WTC11 (cell line): ENCODE data around the gene SEMA4D. TPM values are rescaled to one million over a fixed set of nuclear protein-coding genes. Genes with fewer than 3 reads are reported as not detected.

Experiments
- ATAC-seq: fragments of 200-7000 bp; cut with Tn5 transposase; 2 replicates; pipeline ENCODE4 v1.10.0; 2021; ENCODE audit warnings: mild to moderate bottlenecking, moderate library complexity
- CTCF ChIA-PET: fragments of 300-600 bp; sonication (Branson Sonifier 250); formaldehyde crosslinking; loops from one replicate; lab custom pipeline; 2021; ENCODE audit warnings: antibody characterized with exemption; lab: Charles Lee
- POLR2A ChIA-PET: fragments of 350-600 bp; sonication (Branson Sonifier 250); formaldehyde crosslinking; loops from one replicate; lab custom pipeline; 2021; ENCODE audit warnings: antibody characterized with exemption; lab: Charles Lee
- DNase-seq: peaks from one replicate; pipeline ENCODE4 v3.0.0; 2021; ENCODE audit warnings: low spot score
- H3K27ac Mint-ChIP-seq: 2 replicates; pipeline ENCODE4 v1.8.0; 2021; ENCODE audit warnings: mixed read lengths
- H3K27me3 Mint-ChIP-seq: 2 replicates; pipeline ENCODE4 v1.8.0; 2021; ENCODE audit warnings: low read depth, mild to moderate bottlenecking, moderate library complexity, mixed read lengths
- H3K36me3 Mint-ChIP-seq: 2 replicates; pipeline ENCODE4 v1.8.0; 2021; ENCODE audit warnings: mixed read lengths
- H3K4me1 Mint-ChIP-seq: 2 replicates; pipeline ENCODE4 v1.8.0; 2022; ENCODE audit warnings: mixed read lengths
- H3K4me3 Mint-ChIP-seq: 2 replicates; pipeline ENCODE4 v1.8.0; 2021; ENCODE audit warnings: mild to moderate bottlenecking, moderate library complexity, mixed read lengths
- H3K9me3 Mint-ChIP-seq: 2 replicates; pipeline ENCODE4 v1.8.0; 2021; ENCODE audit warnings: mixed read lengths
- ARID4B ChIP-seq: sonication (generic); formaldehyde crosslinking; IDR thresholded peaks from 2 replicates; pipeline ENCODE4 v1.8.0; 2023; ENCODE audit warnings: missing genetic modification reagents, mild to moderate bottlenecking, borderline replicate concordance
- ATF3 ChIP-seq: sonication (generic); formaldehyde crosslinking; conservative IDR thresholded peaks from 2 replicates; pipeline ENCODE4 v1.8.1; 2022; ENCODE audit warnings: mild to moderate bottlenecking, missing genetic modification reagents
- CDX4 ChIP-seq: fragments of 250-450 bp; sonication (Bioruptor Pico); IDR thresholded peaks from 2 replicates; pipeline ENCODE4 v1.9.0; 2021; ENCODE audit warnings: moderate library complexity, mild to moderate bottlenecking, inconsistent platforms, borderline replicate concordance
- CREM ChIP-seq: sonication (generic); formaldehyde crosslinking; IDR thresholded peaks from 2 replicates; pipeline ENCODE4 v1.8.1; 2022; ENCODE audit warnings: mild to moderate bottlenecking, missing genetic modification reagents, moderate library complexity
- ESRRA ChIP-seq: sonication (generic); formaldehyde crosslinking; IDR thresholded peaks from 2 replicates; pipeline ENCODE4 v1.8.1; 2022; ENCODE audit warnings: mild to moderate bottlenecking, missing genetic modification reagents, borderline replicate concordance
- ETV6 ChIP-seq: sonication (generic); formaldehyde crosslinking; IDR thresholded peaks from 2 replicates; pipeline ENCODE4 v1.8.1; 2022; ENCODE audit warnings: mild to moderate bottlenecking, missing genetic modification reagents
- HMGXB4 ChIP-seq: sonication (generic); formaldehyde crosslinking; IDR thresholded peaks from 2 replicates; pipeline ENCODE4 v1.8.1; 2023; ENCODE audit warnings: mild to moderate bottlenecking, moderate library complexity, missing genetic modification reagents
- JUN ChIP-seq: sonication (generic); formaldehyde crosslinking; IDR thresholded peaks from 2 replicates; pipeline ENCODE4 v1.8.0; 2023; ENCODE audit warnings: mild to moderate bottlenecking, missing genetic modification reagents
- NR2C2 ChIP-seq: sonication (generic); formaldehyde crosslinking; IDR thresholded peaks from 2 replicates; pipeline ENCODE4 v1.8.0; 2022; ENCODE audit warnings: mild to moderate bottlenecking, missing genetic modification reagents
- NR3C1 ChIP-seq: sonication (generic); formaldehyde crosslinking; conservative IDR thresholded peaks from 2 replicates; pipeline ENCODE4 v1.8.1; 2023; ENCODE audit warnings: low read depth, mild to moderate bottlenecking, missing genetic modification reagents
- SOX15 ChIP-seq: fragments of 250-450 bp; sonication (Bioruptor Pico); IDR thresholded peaks from 2 replicates; pipeline ENCODE4 v1.9.0; 2021; ENCODE audit warnings: mild to moderate bottlenecking
- TEAD4 ChIP-seq: sonication (generic); formaldehyde crosslinking; IDR thresholded peaks from 2 replicates; pipeline ENCODE4 v1.8.0; 2022; ENCODE audit warnings: mild to moderate bottlenecking, missing genetic modification reagents
- USF2 ChIP-seq: sonication (generic); formaldehyde crosslinking; IDR thresholded peaks from 2 replicates; pipeline ENCODE4 v1.8.1; 2023; ENCODE audit warnings: mild to moderate bottlenecking, missing genetic modification reagents, moderate library complexity
- ZNF232 ChIP-seq: sonication (generic); formaldehyde crosslinking; IDR thresholded peaks from 2 replicates; pipeline ENCODE4 v1.8.0; 2022; ENCODE audit warnings: mild to moderate bottlenecking, missing genetic modification reagents
- ZNF281 ChIP-seq: sonication (generic); formaldehyde crosslinking; IDR thresholded peaks from 2 replicates; pipeline ENCODE4 v1.8.0; 2023; ENCODE audit warnings: mild to moderate bottlenecking, missing genetic modification reagents
- ZNF425 ChIP-seq: fragments of 250-450 bp; sonication (Bioruptor Pico); conservative IDR thresholded peaks from 2 replicates; pipeline ENCODE4 v1.9.0; 2021; ENCODE audit warnings: mild to moderate bottlenecking
- ZNF532 ChIP-seq: fragments of 250-450 bp; sonication (Bioruptor Pico); IDR thresholded peaks from 2 replicates; pipeline ENCODE4 v1.9.0; 2021; ENCODE audit warnings: mild to moderate bottlenecking, borderline replicate concordance
- total RNA-seq: library from RNA; stranded (reverse); gene quantifications from 3 replicates; pipeline ENCODE4 v1.2.3, GENCODE V29; 2021

The SEMA4D gene
- total RNA-seq, 1 experiment from 2014 or later = 67.8 TPM

GRCh38 chr9:89482901-89483361 is 15.0 kb downstream of the SEMA4D start (continued):
- TF ChIP-seq ARID4B (CRISPR knock-in tag) (no peak), CDX4 (CRISPR knock-in tag) (no peak), ZNF232 (CRISPR knock-in tag) (no peak), JUN (no peak), ZNF425 (no peak), ZNF281 (CRISPR knock-in tag) (no peak), ATF3 (CRISPR knock-in tag) (no peak), SOX15 (CRISPR knock-in tag) (no peak), USF2 (no peak), TEAD4 (CRISPR knock-in tag) (no peak)

- H3K9me3 Mint-ChIP-seq = peaks cover 7% of the 10 kb centered on the region; the same call in 1 of the 2 replicates
- DNase-seq (no peak), ATAC-seq (no peak)
- H3K27ac Mint-ChIP-seq = peak overlapping the region; percentile 67
- H3K36me3 Mint-ChIP-seq = peaks cover 19% of the 10 kb centered on the region
- no peaks in the 10 kb centered on the region for H3K27me3 Mint-ChIP-seq
- peaks cover 56% of the 10 kb centered on the region for H3K4me1 Mint-ChIP-seq
- no peak overlapping the region for H3K4me3 Mint-ChIP-seq
- ChIA-PET CTCF (interaction anchor here (1.0 to 4.3 kb wide), 4 partner anchors 53 to 112 kb away, joined by 3 to 12 read pairs (median 4); no protein-coding TSS in a partner anchor), POLR2A (no interaction called here)
- TF ChIP-seq HMGXB4 (CRISPR knock-in tag) (no peak), JUN (no peak), ESRRA (CRISPR knock-in tag) (no peak), CREM (no peak), ETV6 (CRISPR knock-in tag) (no peak), NR3C1 (no peak), ZNF532 (CRISPR knock-in tag) (no peak), NR2C2 (CRISPR knock-in tag) (no peak)
These were observed 15.7 kb downstream of the SEMA4D start for GRCh38 chr9:89482056-89482851.
